PC-3 (cell line): Measurements from ENCODE around the gene LDLRAP1. TPM values are rescaled to one million over a fixed set of nuclear protein-coding genes. Genes with fewer than 3 reads are reported as not detected.

Experiments
- ATAC-seq: fragments of 200-7000 bp; cut with Tn5 transposase; 2 replicates; pipeline ENCODE4 v1.9.1; 2020; ENCODE audit warnings: mild to moderate bottlenecking, moderate library complexity
- BruUV-seq: library from RNA; stranded (reverse); fragments of 400-500 nt; replicated peaks from 2 replicates; lab custom pipeline; 2021; lab: Mats Ljungman, UMichigan
- CTCF ChIA-PET: fragments of 300-600 bp; sonication (Branson Sonifier 250); formaldehyde crosslinking; loops from one replicate; lab custom pipeline; 2022; ENCODE audit warnings: antibody characterized with exemption; lab: Charles Lee
- POLR2A ChIA-PET: fragments of 300-600 bp; sonication (Branson Sonifier 250); formaldehyde crosslinking; loops from one replicate; lab custom pipeline; 2022; ENCODE audit warnings: antibody characterized with exemption; ENCODE audit not compliant: unreplicated experiment; lab: Charles Lee
- DNase-seq: peaks from one replicate; pipeline ENCODE4 v3.0.0-alpha.2; 2015
- H2AFZ ChIP-seq: fragments of 300-600 bp; sonication (generic); 2 replicates; pipeline ENCODE4 v1.6.0; 2016; ENCODE audit warnings: antibody characterized with exemption, low read length
- H3F3A ChIP-seq: fragments of 300-600 bp; sonication (generic); one replicate; pipeline ENCODE4 v1.6.0; 2017; ENCODE audit warnings: antibody characterized with exemption, low read length, control low read depth, mild to moderate bottlenecking; ENCODE audit not compliant: unreplicated experiment
- H3K27ac ChIP-seq: fragments of 300-600 bp; sonication (generic); 2 replicates; pipeline ENCODE4 v1.5.1; 2016; ENCODE audit warnings: mild to moderate bottlenecking, low read length
- H3K27me3 ChIP-seq: fragments of 300-600 bp; sonication (generic); 2 replicates; pipeline ENCODE4 v1.6.1; 2016; ENCODE audit warnings: low read length, mixed read lengths
- H3K36me3 ChIP-seq: fragments of 300-600 bp; sonication (generic); 2 replicates; pipeline ENCODE4 v1.6.1; 2016; ENCODE audit warnings: low read depth, mixed run types, low read length, mixed read lengths
- H3K4me1 ChIP-seq: fragments of 300-600 bp; sonication (generic); 2 replicates; pipeline ENCODE4 v1.5.1; 2016; ENCODE audit warnings: low read length; ENCODE audit not compliant: insufficient read depth
- H3K4me2 ChIP-seq: fragments of 300-600 bp; sonication (generic); 2 replicates; pipeline ENCODE4 v1.6.0; 2016; ENCODE audit warnings: low read length
- H3K4me3 ChIP-seq: fragments of 300-600 bp; sonication (generic); 2 replicates; pipeline ENCODE4 v1.5.1; 2016; ENCODE audit warnings: mild to moderate bottlenecking, low read length, mixed read lengths
- H3K79me2 ChIP-seq: fragments of 300-600 bp; sonication (generic); 2 replicates; pipeline ENCODE4 v1.6.1; 2017; ENCODE audit warnings: low read length, mixed read lengths
- H3K9ac ChIP-seq: fragments of 300-600 bp; sonication (generic); 2 replicates; pipeline ENCODE4 v1.6.0; 2016; ENCODE audit warnings: mild to moderate bottlenecking, low read length
- H3K9me2 ChIP-seq: fragments of 300-600 bp; sonication (generic); replicated peaks from 2 replicates; pipeline ENCODE4 v1.6.1; 2016; ENCODE audit warnings: mixed run types, low read length, mixed read lengths
- H3K9me3 ChIP-seq: fragments of 300-600 bp; sonication (generic); 2 replicates; pipeline ENCODE4 v1.6.1; 2016; ENCODE audit warnings: low read length, mixed read lengths
- H4K20me1 ChIP-seq: fragments of 300-600 bp; sonication (generic); 2 replicates; pipeline ENCODE4 v1.6.1; 2016; ENCODE audit warnings: low read length, mixed read lengths
- CTCF ChIP-seq: fragments of 300-600 bp; sonication (generic); conservative IDR thresholded peaks from 2 replicates; pipeline ENCODE4 v1.5.1; 2017; ENCODE audit warnings: antibody characterized with exemption, low read depth, mild to moderate bottlenecking, low read length
- EZH2 ChIP-seq: fragments of 300-600 bp; sonication (generic); IDR thresholded peaks from one replicate; pipeline ENCODE4 v1.6.1; 2017; ENCODE audit warnings: antibody characterized with exemption, mild to moderate bottlenecking, low read length; ENCODE audit not compliant: unreplicated experiment
- EZH2phosphoT487 ChIP-seq: fragments of 300-600 bp; sonication (generic); IDR thresholded peaks from 2 replicates; pipeline ENCODE4 v1.6.1; 2018; ENCODE audit warnings: mild to moderate bottlenecking, antibody characterized with exemption, low read length, borderline replicate concordance
- intact Hi-C: fragments of 100-400 bp; cut with micrococcal nuclease; formaldehyde crosslinking; loops from 2 replicates; pipeline ENCODE4 v1.9.0; 2023
- total RNA-seq: library from RNA; depleted of rRNA; stranded (reverse); fragments of >200 nt; gene quantifications from 2 replicates; pipeline ENCODE4 v1.2.3, GENCODE V29; 2014

LDLRAP1 gene
- total RNA-seq, 1 experiment from 2014 or later = 26.5 TPM

- no peak overlapping the region for H3K27ac ChIP-seq
- TF ChIP-seq EZH2phosphoT487 (no peak), EZH2 (no peak), CTCF (no peak)
- H4K20me1 ChIP-seq = no peaks in the 10 kb centered on the region
- H3K9me3 ChIP-seq = no peaks in the 10 kb centered on the region
- H3K4me2 ChIP-seq = no peak overlapping the region
- no peaks in the 10 kb centered on the region for H3K79me2 ChIP-seq
- ChIA-PET POLR2A (no interaction called here), CTCF (no interaction called here)
- H2AFZ ChIP-seq = no peak overlapping the region
- BruUV-seq = no TSS peak
- no peaks in the 10 kb centered on the region for H3K9me2 ChIP-seq
- no peak for ATAC-seq
- intact Hi-C loops = no loop called here
- no peak overlapping the region for H3K4me3 ChIP-seq
- H3K9ac ChIP-seq = no peak overlapping the region
- H3K27me3 ChIP-seq = no peaks in the 10 kb centered on the region
- no peaks in the 10 kb centered on the region for H3F3A ChIP-seq
- no peak for DNase-seq
- H3K4me1 ChIP-seq = no peaks in the 10 kb centered on the region
- no peaks in the 10 kb centered on the region for H3K36me3 ChIP-seq
These were observed 16.7 kb upstream of the LDLRAP1 start for GRCh38 chr1:25526753-25527152.

GRCh38 chr1:25527226-25527846 lies 16.1 kb upstream of the LDLRAP1 start:
- no peak overlapping the region for H3K4me2 ChIP-seq
- no peak overlapping the region for H3K9ac ChIP-seq
- intact Hi-C loops = no loop called here
- H3K79me2 ChIP-seq = no peaks in the 10 kb centered on the region
- no TSS peak for BruUV-seq
- no peak overlapping the region for H3K27ac ChIP-seq
- H3F3A ChIP-seq = no peaks in the 10 kb centered on the region
- DNase-seq (no peak), ATAC-seq (no peak)
- no peak overlapping the region for H2AFZ ChIP-seq
- H3K4me1 ChIP-seq = no peaks in the 10 kb centered on the region
- TF ChIP-seq CTCF (no peak), EZH2phosphoT487 (no peak), EZH2 (no peak)
- H3K9me3 ChIP-seq = no peaks in the 10 kb centered on the region
- POLR2A ChIA-PET = no interaction called here
- no peaks in the 10 kb centered on the region for H3K27me3 ChIP-seq
- H4K20me1 ChIP-seq = no peaks in the 10 kb centered on the region
- no peak overlapping the region for H3K4me3 ChIP-seq
- no peaks in the 10 kb centered on the region for H3K9me2 ChIP-seq
- CTCF ChIA-PET = no interaction called here
- H3K36me3 ChIP-seq = no peaks in the 10 kb centered on the region

GRCh38 chr1:25527946-25528595 lies 15.3 kb upstream of the LDLRAP1 start:
- Histone ChIP-seq H2AFZ (no peak overlapping the region), H3K9me3 (no peaks in the 10 kb centered on the region), H3K36me3 (no peaks in the 10 kb centered on the region), H3K4me2 (no peak overlapping the region), H3K27ac (no peak overlapping the region), H3F3A (no peaks in the 10 kb centered on the region), H3K79me2 (no peaks in the 10 kb centered on the region), H3K9me2 (no peaks in the 10 kb centered on the region), H3K4me3 (no peak overlapping the region), H4K20me1 (no peaks in the 10 kb centered on the region), H3K27me3 (no peaks in the 10 kb centered on the region), H3K4me1 (no peaks in the 10 kb centered on the region), H3K9ac (no peak overlapping the region)
- TF ChIP-seq EZH2 (no peak), EZH2phosphoT487 (no peak), CTCF (no peak)
- BruUV-seq = no TSS peak
- ChIA-PET CTCF (no interaction called here), POLR2A (no interaction called here)
- no peak for DNase-seq
- intact Hi-C loops = no loop called here
- no peak for ATAC-seq
